ENCODE results near the gene RORC.

DNA sequence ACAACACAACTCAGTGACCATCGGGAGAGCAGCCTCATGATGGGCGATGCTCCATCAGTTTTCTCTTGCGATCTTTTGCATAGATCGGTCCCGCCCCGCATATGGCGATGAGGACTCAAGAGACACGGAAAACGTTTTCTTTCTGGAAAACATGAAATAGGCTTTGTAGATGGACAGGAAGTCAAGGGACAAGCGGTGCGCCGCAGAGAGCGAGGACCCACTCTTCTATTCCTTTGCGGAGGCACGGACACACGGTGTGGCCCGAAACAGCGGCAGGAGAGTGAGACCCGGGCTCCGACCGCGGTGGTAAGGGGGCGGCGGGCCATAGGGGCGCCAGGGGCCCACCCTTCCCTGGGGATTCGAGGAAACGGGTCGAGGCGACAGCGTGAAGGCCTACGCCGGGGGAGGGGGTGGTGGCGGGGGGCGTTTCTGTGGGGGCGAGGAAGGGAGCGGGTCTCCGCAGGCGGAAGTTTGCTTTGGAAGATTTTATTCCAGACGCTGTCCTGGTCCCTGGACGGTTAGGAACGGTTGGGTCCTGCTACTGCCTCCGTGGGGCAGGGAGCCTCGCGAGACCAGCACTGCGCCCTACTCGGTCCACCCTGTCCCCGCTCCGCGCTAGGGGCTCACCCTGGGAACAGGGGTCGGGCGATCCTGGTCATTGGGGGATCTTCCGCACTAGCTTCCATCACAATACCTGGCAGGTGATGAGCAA is 40.5 kb downstream of the RORC start:
- TF ChIP-seq CSDC2 (CRISPR knock-in tag; IDR thresholded peaks at IDR 0.05) (no peak), ZNF70 (CRISPR knock-in tag; IDR thresholded peaks at IDR 0.05) (no peak), CSRNP3 (CRISPR knock-in tag; IDR thresholded peaks at IDR 0.05) (no peak), PATZ1 (CRISPR knock-in tag; IDR thresholded peaks at IDR 0.05; ENCODE audit: borderline replicate concordance) (no peak), RARB (CRISPR knock-in tag; IDR thresholded peaks at IDR 0.05) (no peak), BACH2 (CRISPR knock-in tag; IDR thresholded peaks at IDR 0.05; ENCODE audit: borderline replicate concordance) (no peak), PPARA (CRISPR knock-in tag; IDR thresholded peaks at IDR 0.05; ENCODE audit: borderline replicate concordance) (no peak), ZFP3 (CRISPR knock-in tag; IDR thresholded peaks at IDR 0.05) (no peak), ZNF565 (CRISPR knock-in tag; conservative IDR thresholded peaks at IDR 0.05; ENCODE audit: low read depth) (no peak), ESRRG (CRISPR knock-in tag; IDR thresholded peaks at IDR 0.05) (no peak), ARNTL (CRISPR knock-in tag; IDR thresholded peaks at IDR 0.05; ENCODE audit: borderline replicate concordance, low read depth) (no peak), ZNF8 (CRISPR knock-in tag; IDR thresholded peaks at IDR 0.05) (no peak)
- TF ChIP-seq, protein P1, sequence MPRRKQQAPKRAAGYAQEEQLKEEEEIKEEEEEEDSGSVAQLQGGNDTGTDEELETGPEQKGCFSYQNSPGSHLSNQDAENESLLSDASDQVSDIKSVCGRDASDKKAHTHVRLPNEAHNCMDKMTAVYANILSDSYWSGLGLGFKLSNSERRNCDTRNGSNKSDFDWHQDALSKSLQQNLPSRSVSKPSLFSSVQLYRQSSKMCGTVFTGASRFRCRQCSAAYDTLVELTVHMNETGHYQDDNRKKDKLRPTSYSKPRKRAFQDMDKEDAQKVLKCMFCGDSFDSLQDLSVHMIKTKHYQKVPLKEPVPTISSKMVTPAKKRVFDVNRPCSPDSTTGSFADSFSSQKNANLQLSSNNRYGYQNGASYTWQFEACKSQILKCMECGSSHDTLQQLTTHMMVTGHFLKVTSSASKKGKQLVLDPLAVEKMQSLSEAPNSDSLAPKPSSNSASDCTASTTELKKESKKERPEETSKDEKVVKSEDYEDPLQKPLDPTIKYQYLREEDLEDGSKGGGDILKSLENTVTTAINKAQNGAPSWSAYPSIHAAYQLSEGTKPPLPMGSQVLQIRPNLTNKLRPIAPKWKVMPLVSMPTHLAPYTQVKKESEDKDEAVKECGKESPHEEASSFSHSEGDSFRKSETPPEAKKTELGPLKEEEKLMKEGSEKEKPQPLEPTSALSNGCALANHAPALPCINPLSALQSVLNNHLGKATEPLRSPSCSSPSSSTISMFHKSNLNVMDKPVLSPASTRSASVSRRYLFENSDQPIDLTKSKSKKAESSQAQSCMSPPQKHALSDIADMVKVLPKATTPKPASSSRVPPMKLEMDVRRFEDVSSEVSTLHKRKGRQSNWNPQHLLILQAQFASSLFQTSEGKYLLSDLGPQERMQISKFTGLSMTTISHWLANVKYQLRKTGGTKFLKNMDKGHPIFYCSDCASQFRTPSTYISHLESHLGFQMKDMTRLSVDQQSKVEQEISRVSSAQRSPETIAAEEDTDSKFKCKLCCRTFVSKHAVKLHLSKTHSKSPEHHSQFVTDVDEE (CRISPR knock-in tag; IDR thresholded peaks at IDR 0.05), result no peak

Data from SK-N-SH treated with all-trans-retinoic acid at 6 μM for 48 hours (cell line).